ENCODE measurements around the gene ALG12. TPM values are rescaled to one million over a fixed set of nuclear protein-coding genes. Genes with fewer than 3 reads are reported as not detected.

ALG12 gene
- total and polyA plus RNA-seq, 2 of the 8 experiments (the other 6 are each of a cell fraction or from before 2014, with no cell fraction given), result 13.4 to 22.5 TPM

DNA sequence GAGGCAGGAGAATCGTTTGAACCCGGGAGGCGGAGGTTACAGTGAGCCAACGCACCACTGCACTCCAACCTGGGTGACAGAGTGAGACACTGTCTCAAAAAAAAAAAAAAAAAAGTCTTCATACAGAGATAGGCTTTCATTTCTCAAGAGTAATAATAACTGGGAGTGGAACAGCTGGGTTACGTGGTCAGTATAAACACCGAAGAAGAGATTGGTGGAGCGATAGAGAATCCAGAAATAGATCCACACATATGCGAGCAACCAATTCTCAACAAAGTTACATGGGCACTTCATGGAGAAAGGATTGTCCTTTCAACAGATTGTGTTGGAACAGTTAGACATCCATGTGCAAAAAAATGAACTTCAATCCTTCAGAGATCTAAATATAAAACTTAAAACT, 40.0 kb downstream of the ALG12 start (continued):
- TF ChIP-seq SAP30 (IDR thresholded peaks at IDR 0.05; ENCODE audit: insufficient read depth, insufficient replicate concordance, low read length) (no peak), RAD21 (IDR thresholded peaks at IDR 0.05 in 1 of 2, conservative IDR thresholded peaks at IDR 0.05 in 1 of 2; ENCODE audit: low read depth in 2 of 2, low read length in 2 of 2) (no peak), SIN3A (conservative IDR thresholded peaks at IDR 0.05 in 1 of 2, IDR thresholded peaks at IDR 0.05 in 1 of 2; ENCODE audit: low read depth in 1 of 2, low read length in 2 of 2) (no peak)

All from H1 (cell line).